Measurements from ENCODE around the gene CIAO2A.
"Not testable (repeated sequence)": the region's sequence is repeated elsewhere in the genome, so short reads cannot be mapped to it uniquely, and the experiment has no call there.

CIAO2A gene

DNA sequence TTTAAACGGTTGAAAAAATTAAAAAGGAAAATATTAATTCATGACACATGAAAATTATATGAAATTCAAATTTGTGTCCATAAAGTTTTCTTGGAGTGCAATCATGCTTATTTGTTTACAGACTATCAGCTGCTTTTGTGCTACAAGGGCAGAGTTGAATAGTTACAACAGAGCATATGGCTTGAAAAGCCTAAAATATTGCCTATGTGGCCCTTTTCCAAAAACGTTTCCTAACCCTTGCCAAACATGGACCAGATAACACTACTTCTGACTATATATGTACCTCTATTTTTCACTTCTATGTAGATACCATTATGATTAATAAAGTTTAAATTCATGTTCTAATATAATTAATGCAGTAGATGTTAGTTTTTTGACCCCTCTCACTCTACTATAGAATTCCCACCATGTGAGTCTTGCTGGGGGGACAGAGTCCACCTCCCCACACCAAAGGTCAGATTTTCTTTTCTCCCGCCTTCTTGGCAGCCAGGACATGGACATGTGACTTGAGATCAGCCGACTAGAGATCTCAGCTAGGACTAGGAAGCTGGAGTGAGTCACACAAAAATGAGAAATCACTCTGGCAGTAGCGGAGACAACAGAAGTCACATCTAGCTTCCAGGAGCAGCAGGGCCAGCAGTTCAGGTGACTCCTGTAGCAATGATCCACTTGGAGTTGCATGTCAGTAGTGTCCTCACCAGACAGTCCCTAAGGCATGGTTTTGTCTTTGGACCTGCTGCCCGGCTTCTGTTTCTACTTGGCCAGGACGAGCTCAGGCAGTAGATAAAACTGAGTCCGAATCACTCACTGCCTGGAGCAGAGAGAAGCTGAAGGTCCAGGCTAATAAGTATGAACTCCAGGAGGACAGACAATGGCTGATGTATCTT, 22.4 kb downstream of the CIAO2A start:
- FAIRE-seq = no peak

DNA sequence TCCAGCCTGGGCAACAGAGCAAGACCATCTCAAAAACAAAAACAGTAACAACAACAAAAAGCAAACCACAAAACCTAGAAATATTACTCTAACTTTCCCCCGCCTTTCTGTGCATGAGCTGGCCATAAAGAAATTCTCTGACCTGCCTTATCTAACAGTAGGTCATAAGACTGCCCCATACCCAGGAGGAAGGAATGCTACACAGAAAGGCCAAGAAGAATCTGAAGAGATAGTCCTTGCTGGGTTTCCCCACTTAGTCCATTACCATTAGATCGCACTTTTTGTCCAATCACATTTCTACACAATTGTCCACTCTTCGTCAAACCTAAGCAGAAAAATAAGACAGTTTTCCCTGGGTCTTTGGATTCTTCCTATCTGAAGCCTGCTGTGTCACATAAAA, 23.5 kb downstream of the CIAO2A start:
- no peak for FAIRE-seq

DNA sequence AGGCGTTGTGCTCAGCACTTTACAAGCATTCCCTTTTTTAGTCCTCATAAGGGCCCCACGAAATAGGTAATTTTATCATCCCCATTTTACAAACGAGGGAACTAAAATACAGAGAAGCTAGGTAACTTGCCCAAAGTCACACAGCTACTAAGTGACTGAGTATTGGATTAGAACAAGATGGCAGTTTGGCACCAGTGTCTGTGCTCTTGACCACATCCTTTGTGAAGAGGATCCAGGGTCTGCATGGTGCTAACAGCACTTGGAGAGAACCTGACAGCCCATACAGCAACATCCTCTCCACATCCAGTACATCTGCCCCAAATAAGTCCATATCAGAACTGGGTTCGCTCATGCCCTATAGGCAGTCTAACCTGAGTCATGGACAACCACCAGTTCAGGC, 25.5 kb downstream of the CIAO2A start:
- no peak for FAIRE-seq

DNA sequence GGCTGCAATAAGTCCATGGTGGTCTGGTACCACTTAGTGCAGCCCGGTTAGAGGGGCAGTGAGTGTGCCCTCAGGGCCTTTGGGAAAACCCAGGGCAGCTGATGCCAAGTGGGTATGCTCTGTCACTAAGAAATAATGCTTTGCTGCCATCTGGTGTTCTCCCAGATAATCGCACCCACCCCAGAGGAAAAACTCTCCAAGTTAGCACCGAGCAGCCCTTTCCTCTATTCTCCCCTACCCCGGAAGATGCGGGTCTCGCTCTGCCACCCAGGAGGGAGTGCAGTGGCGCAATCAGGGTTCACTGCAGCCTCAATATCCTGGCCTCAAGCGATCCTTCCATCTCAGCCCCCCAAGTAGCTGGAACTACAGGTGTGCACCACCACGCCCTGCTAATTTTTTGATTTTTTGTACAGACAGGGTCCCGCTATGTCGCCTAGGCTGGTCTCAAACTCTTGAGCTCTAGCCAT, 26.0 kb downstream of the CIAO2A start:
- peak; percentile 41 for FAIRE-seq

DNA sequence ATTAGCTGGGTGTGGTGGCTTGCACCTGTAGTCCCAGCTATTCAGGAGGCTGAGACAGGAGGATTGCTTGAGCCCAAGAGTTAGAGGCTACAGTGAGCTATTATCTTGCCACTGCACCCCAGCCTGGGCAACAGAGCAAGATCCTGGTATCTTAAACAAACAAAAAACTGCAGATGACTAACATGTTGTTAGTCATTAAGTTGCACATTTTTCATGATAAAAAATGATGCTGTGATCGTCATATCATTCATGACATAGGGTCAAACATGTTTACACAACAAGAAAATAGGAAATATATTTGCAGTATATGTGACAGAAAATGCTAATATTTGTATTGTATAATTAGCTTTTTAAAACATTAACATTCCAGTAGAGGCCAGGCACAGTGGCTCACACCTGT, 27.2 kb downstream of the CIAO2A start:
- no peak for FAIRE-seq

DNA sequence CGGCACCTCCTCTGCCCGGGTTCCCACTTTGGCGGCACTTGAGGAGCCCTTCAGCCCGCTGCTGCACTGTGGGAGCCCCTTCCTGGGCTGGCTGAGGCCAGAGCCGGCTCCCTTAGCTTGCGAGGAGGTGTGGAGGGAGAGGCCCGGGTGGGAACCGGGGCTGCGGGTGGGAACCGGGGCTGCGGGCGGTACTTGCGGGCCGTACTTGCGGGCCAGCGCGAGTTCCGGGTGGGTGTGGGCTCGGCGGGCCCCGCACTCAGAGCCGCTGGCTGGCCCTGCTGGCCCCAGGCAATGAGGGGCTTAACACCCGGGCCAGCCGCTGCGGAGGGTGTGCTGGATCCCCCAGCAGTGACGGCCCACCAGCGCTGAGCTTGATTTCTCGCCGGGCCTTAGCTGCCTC, 32.9 kb downstream of the CIAO2A start:
- FAIRE-seq = no peak

DNA sequence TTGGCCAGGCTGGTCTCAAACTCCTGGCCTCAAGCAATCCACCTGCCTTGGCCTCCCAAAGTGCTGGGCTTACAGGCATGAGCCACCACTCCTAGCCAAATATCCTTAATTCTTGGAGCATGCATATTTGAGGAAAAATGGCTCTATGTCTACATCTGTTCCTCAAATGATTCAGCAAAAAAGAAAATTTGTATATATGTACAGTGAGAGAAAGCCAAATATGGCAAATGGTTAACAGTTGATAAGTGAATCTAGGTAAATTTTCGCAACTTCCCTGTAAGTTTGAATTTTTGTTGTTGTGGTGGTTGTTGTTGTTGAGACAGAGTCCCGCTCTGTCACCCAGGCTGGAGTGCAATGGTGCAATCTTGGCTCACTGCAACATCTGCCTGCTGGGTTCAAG, 34.5 kb downstream of the CIAO2A start:
- FAIRE-seq = not testable (repeated sequence)

DNA sequence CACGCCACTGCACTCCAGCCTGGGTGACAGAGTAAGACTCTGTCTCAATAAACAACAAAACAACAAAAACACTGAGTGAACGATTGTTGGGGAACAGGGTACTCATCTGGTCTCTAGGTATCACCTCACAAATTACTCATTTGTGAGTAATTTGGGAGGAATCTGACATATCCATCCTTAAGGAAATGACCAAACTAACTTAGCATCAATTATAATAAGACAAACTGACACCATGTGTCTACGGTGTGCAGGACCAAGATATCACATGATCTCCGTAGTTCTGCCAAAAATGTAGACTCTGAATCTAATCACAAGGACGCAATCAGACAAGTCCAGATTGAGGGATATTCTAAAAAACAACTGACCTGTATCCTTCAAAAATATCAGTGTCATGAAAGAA, 35.4 kb downstream of the CIAO2A start:
- FAIRE-seq = no peak

DNA sequence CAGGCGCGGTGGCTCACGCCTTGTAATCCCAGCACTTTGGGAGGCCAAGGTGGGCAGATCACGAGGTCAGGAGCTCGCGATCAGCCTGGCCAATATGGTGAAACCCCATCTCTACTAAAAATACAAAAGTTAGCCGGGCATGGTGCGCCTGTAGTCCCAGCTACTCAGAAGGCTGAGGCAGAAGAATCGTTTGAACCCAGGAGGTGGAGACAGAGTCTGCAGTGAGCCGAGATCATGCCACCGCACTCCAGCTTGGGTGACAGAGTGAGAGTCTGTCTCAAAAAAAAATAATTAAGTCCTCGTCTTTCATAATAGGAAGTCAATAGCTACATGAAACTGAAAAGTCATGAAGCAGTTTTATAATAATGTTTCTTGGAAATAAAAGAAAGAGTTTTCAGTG, 40.0 kb downstream of the CIAO2A start:
- FAIRE-seq = not testable (repeated sequence)

DNA sequence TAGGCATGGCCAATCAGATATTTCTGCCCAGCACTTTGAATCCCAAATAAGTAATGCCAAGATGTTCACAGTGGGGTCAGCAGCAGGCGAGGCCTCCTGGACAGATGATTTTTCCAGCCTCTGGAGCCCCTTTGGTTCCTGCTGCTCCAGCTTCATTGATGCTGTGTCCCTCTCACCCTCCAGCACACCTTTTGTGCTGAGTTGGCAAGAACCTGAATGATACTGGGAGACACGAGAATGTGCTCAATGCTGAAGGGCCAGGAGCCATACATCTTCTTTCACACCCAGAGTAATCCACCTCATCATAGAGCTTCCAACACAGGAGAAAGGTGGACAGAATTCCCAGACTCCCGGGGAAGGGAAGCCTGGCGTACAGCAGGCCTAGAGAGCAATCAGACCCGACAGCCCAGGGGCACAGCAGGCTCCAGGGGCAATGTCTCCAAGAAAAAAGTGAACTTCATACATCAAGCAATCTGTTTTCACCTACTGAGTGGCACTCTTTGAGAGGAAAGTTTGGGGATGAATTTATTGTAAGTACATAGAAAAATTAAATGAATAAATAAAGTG, 40.6 kb downstream of the CIAO2A start:
- FAIRE-seq = no peak

DNA sequence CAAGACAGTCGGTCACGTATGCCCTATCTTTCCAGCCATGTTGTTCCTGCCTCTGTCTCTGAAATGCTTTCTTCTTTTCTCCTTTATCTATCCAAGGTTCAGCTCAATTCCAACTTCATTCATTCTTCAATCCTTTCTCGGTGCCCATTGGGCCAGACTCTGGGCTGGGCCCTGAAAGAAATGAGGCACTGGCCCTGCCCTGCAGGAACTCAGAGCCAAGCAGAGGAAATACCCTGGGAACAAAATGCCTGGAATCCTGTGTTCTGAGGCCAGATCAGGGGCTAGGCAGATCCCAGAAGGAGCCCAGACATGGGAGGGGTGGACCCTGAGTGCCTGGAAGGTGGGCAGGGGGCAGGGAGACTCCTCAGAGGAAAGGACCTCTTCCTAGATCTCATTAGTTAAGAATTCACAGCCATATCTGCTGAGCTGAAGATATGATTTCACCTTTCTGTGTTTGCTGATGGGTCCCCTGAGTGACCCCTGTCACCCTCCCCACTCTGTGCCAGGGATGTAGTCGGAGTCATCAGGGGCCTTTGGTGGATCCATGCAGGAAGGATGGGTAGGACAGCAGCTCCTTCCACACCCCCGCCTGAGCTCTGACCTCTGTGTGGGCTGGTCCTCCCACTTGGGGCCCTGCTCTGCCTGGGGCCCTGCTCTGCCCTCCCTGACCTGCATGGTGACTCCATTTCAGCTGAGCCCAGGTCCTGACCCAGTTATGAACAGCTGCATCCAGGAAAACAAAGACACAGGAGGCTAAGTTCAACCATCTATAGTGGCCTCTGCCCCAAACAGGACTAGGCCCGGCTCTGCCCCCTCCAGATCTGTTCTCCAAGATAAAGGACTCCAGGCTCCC, 42.0 kb downstream of the CIAO2A start:
- FAIRE-seq = no peak

DNA sequence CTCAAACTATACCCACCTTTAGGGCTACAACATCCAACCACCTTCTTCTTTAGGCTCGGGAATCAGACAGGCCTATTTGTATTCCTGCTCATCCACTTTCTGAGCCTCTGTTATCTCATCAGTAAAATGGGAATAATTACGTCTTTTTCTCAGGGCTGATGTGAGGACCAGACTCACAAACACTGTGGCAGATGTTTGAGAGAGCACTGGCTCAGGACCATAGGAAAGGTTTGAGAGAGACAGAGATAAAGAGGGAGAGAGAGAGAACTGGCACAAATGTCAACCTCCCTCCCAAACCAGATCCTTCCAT, 42.6 kb downstream of the CIAO2A start:
- FAIRE-seq = no peak

DNA sequence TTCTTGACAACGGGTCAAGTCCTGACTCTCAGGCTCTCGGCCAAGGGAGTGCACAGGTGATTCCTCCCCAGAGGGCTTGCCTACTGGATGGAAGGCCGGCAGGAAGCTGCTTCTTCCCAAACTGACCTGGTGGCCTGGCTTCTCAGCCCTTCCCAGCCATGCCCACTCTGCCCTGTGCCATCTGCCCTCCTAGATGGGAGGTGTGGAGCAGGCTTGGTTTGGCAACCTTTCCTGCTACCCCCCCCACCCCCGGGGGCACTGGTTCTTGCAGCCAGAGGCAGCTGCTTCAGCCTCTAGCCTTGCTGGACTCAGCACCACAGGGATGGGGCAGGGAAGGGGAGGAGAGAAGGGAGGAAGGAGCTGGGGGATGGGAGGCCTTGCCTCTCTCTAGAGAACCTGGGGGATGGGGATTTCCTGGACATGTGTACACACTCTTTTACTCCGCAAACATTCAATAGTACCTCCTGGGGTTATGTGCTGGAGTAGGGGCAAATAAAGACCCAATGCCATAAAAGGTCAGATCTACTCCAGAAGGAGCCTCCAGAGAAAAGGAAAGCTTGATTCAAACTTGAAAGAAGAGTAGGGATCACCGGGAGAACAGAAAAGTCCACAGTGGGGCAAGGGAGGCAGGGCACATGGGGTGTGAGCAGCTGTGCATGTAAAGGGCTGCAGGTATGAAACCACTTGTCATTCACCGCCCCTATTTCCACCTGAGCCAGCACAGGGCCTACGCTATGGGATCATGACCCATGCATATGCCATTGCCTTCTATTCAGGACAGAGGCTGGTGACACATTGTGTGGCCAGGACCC, 43.2 kb downstream of the CIAO2A start:
- no peak for FAIRE-seq

DNA sequence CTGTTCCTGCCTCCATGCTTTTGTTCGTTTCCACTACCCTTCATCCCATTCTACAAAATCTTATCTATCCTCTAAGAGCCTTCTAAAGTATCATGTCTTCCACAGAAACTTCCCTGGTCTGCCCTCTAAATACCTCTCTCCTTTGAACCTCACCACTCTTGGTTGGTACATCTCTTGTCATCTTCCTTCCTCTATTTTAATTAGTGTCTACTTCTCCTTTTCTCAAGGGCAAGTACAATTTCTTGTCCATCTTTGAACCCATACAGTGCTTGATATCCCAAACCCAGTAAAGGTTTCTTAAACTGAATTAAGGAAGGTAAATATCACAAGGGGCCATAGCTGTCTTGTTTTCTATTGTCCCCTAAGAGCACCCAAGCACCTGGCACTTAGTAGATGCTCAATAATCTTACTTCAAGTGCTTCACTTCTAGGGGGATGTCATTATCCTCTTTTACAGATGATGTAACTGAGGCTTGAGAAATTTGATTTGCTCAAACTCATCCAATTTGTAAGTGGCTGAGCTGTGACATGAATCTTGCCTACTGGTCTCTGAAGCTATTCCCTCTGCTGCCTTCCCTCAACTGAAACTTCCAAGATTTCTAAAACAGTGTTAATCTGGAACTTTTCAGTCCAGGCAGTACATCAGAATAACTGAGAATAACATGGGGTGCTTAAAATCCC, 44.7 kb downstream of the CIAO2A start:
- FAIRE-seq = no peak

DNA sequence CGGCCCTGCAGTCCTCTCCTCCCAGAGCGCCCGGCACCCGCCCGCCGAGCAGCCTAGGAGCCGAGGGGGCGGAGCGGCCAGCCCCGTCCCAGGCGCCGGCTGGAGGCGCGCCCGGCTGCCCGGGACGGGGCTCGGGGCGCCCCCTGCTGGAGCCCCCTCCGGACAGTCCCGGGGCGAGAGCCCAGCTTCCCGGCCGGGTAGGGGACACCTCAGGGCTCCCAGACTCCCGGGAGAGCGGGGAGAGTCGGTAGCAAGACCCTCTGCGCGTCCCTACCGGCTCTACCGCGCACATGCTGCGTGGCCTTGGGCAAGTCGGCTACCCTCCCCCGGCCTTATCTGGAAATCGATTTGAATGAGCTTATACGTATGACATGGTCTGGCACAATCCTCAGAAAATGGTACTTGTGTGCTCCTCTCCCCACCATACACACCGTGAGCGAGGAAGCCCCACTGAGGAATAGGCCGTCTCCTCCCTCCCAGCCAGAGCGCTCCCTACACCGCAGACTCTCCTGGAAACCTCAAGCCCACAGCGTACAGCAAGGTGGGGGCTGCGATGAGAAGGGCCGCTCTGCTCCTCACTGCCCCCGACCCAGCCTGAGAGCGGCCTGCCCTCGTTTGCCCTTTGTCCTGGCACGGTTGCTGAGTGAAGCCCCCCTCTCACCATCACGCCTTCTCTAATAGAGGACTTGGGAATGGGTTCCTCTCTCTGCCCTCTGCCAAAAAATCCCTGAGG, 47.1 kb downstream of the CIAO2A start, which contains the start of gene DAPK2:
Gene DAPK2, minus strand, starts transcription at position 65 of the 733 bp plus-strand sequence. CDS start 6,224 bp downstream, outside the sequence.
- no peak for FAIRE-seq

DNA sequence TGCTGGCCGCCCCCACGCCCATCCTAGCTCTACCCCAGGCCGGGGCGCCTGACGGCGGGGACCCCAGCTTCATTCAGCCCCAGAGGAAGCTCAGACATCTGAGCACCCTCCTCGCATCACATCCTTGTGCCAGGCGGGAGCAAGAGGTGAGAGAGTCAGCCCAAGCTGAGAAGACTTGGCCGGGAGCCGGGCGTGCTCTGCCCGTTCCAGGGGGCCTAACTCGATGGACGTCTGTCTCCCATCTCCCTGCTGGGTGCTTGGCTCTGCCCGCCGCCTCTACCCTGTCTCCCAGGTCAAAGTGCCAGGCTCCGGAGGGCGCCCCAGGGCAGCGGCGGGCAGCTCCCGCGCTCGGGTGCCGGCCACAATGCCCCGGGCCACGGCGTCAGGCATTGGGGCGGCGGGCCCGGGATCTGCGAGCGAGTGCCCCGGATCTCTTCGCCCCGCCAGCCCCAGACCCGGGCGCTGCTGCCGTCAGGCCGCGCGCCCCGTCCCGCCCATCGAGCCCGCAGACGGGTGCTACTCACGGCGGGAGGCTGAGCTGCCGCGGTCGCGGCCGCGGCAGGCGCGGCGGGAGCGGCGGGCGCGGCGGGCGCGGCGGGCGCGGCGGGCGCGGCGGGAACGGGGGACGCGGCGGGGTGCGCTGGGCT, 47.7 kb downstream of the CIAO2A start:
- FAIRE-seq = no peak

DNA sequence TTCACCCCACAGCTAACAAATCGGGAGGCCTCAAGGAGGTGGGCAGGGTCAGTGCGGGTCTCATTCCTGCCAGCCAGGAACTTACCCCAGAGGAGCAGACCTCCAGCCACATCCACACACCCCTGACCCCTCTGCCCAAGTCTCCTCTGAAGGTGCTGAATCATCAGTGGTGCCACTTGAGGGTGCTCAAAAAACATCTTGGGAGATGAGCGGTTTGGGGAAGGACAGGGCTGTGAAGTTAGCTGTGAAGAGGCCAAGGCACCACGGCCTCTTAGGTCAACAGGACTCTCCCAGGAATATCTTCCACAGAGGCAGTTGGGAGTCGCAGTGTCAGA, 48.6 kb downstream of the CIAO2A start:
- no peak for FAIRE-seq

DNA sequence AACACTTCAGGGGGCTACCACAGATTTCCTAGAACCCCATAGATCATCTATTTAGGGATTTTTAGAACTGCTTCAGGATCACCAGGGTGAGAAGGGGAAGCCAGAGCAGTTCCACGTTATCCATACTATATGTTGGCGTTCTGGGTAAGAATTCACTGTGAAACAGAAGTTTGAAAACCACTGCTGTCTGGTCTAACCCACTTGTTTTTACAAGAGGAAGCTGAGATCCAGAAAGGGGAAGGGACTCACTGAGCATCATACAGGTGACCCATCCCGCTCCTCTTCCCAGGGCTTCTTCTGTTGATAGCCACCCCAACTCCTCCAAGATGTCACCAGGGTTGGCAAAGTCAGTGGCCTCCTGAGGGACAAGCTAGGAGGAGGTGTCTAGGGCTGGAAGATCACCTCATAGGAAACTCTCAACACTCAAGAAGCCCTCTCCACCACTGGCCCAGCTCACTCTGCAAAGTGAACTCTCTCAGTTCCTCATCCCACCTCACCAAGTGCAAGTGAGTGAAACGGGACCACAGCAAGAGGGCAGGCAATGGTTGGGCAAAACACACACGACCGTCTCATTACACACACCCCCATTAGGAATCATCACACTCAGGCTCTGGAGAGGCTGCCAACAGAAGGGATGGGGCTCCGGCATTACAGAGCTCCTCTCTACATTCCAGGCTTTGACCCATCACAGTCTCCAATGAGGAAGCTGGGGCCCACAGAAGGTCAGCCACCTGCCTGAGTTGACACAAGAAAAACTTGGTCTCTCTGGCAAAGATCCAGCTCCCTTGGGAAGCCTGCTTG, 49.1 kb downstream of the CIAO2A start:
- no peak for FAIRE-seq

DNA sequence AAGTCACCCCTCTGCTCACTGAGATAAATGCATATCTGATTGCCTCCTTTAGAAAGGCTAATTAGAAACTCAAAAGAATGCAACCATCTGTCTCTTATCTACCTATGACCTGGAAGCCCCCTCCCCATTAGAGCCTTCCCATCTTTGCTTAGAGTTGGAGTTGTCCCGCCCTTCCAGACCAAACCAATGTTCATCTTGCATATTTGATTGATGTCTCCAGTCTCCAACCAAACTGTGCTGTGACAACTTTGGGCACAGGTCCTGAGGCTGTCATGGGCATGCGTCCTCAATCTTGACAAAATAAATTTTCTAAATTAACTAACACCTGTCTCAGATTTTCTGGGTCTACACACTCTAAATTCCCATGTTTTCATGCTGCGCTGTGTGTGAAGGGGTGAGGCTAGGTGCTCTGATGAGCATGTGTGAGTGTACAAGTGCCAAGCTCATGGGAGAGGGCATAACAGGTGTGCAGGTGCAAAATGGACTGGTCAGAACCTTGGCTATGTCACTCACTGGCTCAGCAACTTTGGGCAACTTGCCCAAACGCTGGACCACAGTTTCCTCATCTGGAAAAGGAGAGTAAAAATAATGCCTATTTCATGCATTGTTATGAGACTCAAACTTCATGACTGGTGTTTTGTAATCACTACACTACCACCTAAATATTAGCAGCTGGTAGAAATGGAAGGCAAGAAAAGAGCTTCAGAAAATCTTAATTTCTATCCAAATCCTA, 54.6 kb downstream of the CIAO2A start:
- no peak for FAIRE-seq
